Vagina (tissue), 2 donors: ENCODE results near the gene FFAR1. TPM values are rescaled to one million over a fixed set of nuclear protein-coding genes. Genes with fewer than 3 reads are reported as not detected.
A peak's percentile ranks its signal among the peaks of the same experiment; 100 is the strongest.

Experiments
- DNase-seq, 2 donors: peaks; one replicate each; pipeline ENCODE4 v3.0.0-alpha.2; 2017; ENCODE audit errors: extremely low spot score in 2 of 2
- H3K27ac ChIP-seq: fragments of 200-600 bp; sonication (generic); one replicate; pipeline ENCODE4 v1.5.1; 2019
- H3K27me3 ChIP-seq: fragments of 200-600 bp; sonication (generic); one replicate; pipeline ENCODE4 v1.5.1; 2019
- H3K36me3 ChIP-seq, 2 donors: fragments of 200-600 bp; sonication (generic); one replicate each; pipeline ENCODE4 v1.5.1; 2017 to 2019
- H3K4me1 ChIP-seq: fragments of 200-600 bp; sonication (generic); one replicate; pipeline ENCODE4 v1.5.1; 2019
- H3K4me3 ChIP-seq, 2 donors: fragments of 200-600 bp; sonication (generic); 1 replicate in 1 of 2; 2 replicates in 1 of 2; pipeline ENCODE4 v1.5.1; 2016 to 2019
- H3K9me3 ChIP-seq: fragments of 200-600 bp; sonication (generic); one replicate; pipeline ENCODE4 v1.5.1; 2019
- POLR2A ChIP-seq, 2 donors: fragments of 450-650 bp; IDR thresholded peaks; one replicate each; pipeline ENCODE4 v1.6.1; 2017; ENCODE audit warnings: antibody characterized with exemption in 2 of 2, mild to moderate bottlenecking in 2 of 2, moderate library complexity in 2 of 2
- POLR2AphosphoS5 ChIP-seq, 2 donors: sonication (generic); formaldehyde crosslinking; IDR thresholded peaks; one replicate each; pipeline ENCODE4 v1.9.0; 2017; ENCODE audit warnings: antibody characterized with exemption in 2 of 2, mild to moderate bottlenecking in 2 of 2, low read depth in 1 of 2; ENCODE audit not compliant: insufficient read depth in 1 of 2
- intact Hi-C: fragments of 100-400 bp; cut with DNase I; formaldehyde crosslinking; loops from one replicate; pipeline ENCODE4 v1.15.1; 2023
- total RNA-seq: library from RNA; depleted of rRNA; stranded (reverse); fragments of >200 nt; gene quantifications from one replicate; pipeline ENCODE4 v1.2.3, GENCODE V29; 2016
- TF ChIP-seq, protein P1 (sequence below), 3 experiments: fragments of 450-650 bp in 2 of 3; fragments of 200-600 bp in 1 of 3; sonication (generic) in 1 of 3; IDR thresholded peaks; one replicate each; pipeline ENCODE4 v1.5.1; 2017 to 2019; ENCODE audit warnings: antibody characterized with exemption in 3 of 3, mild to moderate bottlenecking in 2 of 3, moderate library complexity in 2 of 3

FFAR1 gene
- total RNA-seq, 1 donor from 2014 or later: not detected

DNA sequence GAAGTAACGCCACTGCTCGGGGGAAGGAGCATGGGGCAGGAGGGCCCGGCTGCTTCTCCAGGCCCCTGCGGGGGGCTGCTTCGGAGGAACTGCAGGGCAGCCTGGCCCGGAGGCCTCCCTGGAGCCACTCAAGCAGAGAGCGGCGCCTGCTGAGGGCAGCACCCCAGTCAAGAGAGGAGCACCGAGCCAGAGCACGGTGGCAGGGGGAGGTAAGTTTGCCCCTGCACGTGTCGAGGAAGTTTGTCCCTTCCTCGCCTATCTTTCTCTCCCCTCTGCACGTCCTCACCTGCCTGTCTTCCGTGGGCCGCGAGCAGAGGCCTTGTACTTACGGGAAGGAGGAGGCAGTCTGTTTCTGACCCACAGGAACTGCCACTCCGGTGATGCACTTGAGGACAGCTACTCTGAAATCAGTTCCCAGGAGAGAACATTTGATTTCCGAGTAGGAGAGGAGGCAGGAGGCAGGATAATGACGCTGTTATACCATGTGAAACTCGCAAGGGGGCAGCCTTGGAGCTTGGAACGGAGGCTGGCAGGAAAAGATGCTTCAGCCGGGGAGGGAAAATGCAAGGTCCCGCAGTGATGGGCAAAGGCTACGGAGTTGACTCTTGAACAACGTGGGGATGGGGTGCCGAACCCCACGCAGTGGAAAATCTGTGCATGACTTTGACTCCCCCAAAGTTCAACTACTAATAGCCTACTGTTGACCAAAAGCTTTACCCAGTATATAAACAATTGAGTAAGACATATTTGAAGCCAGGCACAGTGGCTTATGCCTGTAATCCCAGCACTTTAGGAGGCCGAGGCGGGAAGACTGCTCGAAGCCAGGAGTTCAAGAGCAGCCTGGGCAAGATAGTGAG, 5.0 kb downstream of the FFAR1 start:
- Histone ChIP-seq H3K4me1 (no peaks in the 10 kb centered on the region), H3K27me3 (no peaks in the 10 kb centered on the region), H3K36me3 (no peaks in the 10 kb centered on the region), H3K9me3 (no peaks in the 10 kb centered on the region), H3K4me3 (no peak overlapping the region), H3K27ac (no peak overlapping the region)
- DNase-seq: no peak
- no peak for TF ChIP-seq POLR2AphosphoS5 (IDR thresholded peaks at IDR 0.05; ENCODE audit: insufficient read depth in 1 of 2, low read depth in 1 of 2)
- TF ChIP-seq, protein P1, sequence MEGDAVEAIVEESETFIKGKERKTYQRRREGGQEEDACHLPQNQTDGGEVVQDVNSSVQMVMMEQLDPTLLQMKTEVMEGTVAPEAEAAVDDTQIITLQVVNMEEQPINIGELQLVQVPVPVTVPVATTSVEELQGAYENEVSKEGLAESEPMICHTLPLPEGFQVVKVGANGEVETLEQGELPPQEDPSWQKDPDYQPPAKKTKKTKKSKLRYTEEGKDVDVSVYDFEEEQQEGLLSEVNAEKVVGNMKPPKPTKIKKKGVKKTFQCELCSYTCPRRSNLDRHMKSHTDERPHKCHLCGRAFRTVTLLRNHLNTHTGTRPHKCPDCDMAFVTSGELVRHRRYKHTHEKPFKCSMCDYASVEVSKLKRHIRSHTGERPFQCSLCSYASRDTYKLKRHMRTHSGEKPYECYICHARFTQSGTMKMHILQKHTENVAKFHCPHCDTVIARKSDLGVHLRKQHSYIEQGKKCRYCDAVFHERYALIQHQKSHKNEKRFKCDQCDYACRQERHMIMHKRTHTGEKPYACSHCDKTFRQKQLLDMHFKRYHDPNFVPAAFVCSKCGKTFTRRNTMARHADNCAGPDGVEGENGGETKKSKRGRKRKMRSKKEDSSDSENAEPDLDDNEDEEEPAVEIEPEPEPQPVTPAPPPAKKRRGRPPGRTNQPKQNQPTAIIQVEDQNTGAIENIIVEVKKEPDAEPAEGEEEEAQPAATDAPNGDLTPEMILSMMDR (IDR thresholded peaks at IDR 0.05): peak; percentile 35 to 69 (median 57)
- no peak for TF ChIP-seq POLR2A (IDR thresholded peaks at IDR 0.05)
- intact Hi-C loops: loop anchor here (10.0 kb wide), 1 partner anchor 142 kb away; the partner anchor contains the start of gene KRTDAP

DNA sequence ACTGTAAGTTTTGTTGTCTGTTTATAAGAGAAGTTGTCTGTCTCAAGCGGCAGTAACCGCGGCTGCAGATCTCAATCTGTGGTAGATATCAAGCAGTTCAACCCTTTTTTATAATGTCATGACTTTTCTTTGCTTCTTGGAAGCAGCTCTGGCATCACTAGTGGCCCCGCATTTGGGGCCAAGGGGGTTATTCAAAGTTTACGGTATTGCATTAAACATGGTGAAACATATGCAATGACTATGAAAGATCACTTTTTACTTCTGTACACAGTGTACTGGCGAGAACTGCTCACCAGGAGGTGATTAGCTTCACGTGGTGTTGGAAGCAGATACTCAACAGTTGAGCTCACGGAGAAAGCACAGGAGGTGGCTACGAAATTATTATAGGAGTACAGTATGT, 5.9 kb downstream of the FFAR1 start:
- intact Hi-C loops: loop anchor here (10.0 kb wide), 1 partner anchor 141 kb away; the partner anchor contains the start of gene KRTDAP

DNA sequence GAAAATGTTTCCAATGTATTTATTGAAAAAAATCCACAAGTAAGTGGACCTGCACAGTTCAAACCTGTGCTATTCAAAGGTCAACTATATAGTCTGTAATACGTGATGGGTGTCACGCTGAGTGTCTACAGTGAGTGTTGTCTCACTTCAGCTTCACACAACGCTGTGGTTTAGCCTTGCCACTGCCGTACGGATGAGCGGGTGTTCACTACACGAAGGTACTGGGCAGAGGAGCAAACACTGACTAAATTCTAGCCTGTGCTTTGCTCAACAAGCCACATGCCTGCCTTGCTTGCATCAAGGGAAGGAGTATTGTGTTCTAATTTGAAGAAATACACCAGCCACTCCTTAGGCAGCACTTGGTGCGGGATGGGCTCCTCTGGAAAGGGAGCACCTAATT, 7.2 kb downstream of the FFAR1 start:
- Histone ChIP-seq H3K27me3 (no peaks in the 10 kb centered on the region), H3K36me3 (no peaks in the 10 kb centered on the region), H3K4me3 (no peak overlapping the region), H3K9me3 (no peaks in the 10 kb centered on the region), H3K4me1 (peaks cover 5% of the 10 kb centered on the region), H3K27ac (no peak overlapping the region)
- TF ChIP-seq POLR2AphosphoS5 (IDR thresholded peaks at IDR 0.05; ENCODE audit: insufficient read depth in 1 of 2, low read depth in 1 of 2) (no peak), POLR2A (IDR thresholded peaks at IDR 0.05) (no peak)
- TF ChIP-seq, protein P1 (IDR thresholded peaks at IDR 0.05): no peak
- DNase-seq: no peak
- intact Hi-C loops: loop anchor here (10.0 kb wide), 1 partner anchor 140 kb away; the partner anchor contains the start of gene KRTDAP

More for the DNA sequence above, 5.9 kb downstream of the FFAR1 start:
- no peaks in the 10 kb centered on the region for H3K9me3 ChIP-seq
- no peaks in the 10 kb centered on the region for H3K27me3 ChIP-seq
- no peak overlapping the region for H3K27ac ChIP-seq
- peaks cover 5% of the 10 kb centered on the region for H3K4me1 ChIP-seq
- DNase-seq: no peak
- no peaks in the 10 kb centered on the region for H3K36me3 ChIP-seq
- TF ChIP-seq POLR2A (IDR thresholded peaks at IDR 0.05): no peak
- no peak for TF ChIP-seq POLR2AphosphoS5 (IDR thresholded peaks at IDR 0.05; ENCODE audit: insufficient read depth in 1 of 2, low read depth in 1 of 2)
- TF ChIP-seq, protein P1 (IDR thresholded peaks at IDR 0.05): no peak
- no peak overlapping the region for H3K4me3 ChIP-seq

DNA sequence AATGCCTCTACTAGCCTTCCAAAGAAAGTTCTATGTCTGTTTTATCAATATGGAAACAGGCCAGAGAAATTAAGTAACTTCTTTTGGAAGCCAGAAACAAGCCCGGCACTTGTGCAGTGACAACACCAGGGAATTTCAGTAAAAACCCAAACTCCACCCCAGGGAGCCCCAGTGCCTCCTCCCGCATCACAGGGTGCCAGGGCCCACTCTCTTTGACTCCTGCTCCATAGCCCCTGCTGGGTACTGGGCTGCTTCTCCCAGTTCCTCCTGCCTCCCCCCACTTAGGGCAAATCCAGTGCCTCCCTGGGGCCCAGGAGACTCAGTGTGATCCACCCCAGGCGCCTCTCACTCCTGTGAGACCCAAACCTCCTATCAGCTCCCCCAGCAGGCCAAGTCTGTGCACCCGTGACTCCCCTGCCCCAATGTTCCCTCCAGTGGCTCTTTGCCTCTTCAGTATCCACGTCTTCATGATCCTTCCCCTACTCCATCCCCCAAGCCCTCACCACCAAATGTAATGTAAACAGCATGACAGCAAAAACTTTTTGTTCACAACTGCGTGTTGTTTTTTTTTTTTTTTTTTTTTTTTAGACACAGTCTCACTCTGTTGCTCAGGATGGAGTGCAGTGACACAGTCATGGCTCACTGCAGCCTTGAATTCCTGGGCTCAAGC, 8.2 kb downstream of the FFAR1 start:
- H3K9me3 ChIP-seq: no peaks in the 10 kb centered on the region
- TF ChIP-seq POLR2AphosphoS5 (IDR thresholded peaks at IDR 0.05; ENCODE audit: insufficient read depth in 1 of 2, low read depth in 1 of 2) (no peak), POLR2A (IDR thresholded peaks at IDR 0.05) (no peak)
- TF ChIP-seq, protein P1 (IDR thresholded peaks at IDR 0.05): no peak
- no peaks in the 10 kb centered on the region for H3K36me3 ChIP-seq
- intact Hi-C loops: loop anchor here (10.0 kb wide), 1 partner anchor 139 kb away; the partner anchor contains the start of gene KRTDAP
- no peaks in the 10 kb centered on the region for H3K27me3 ChIP-seq
- no peak overlapping the region for H3K4me3 ChIP-seq
- DNase-seq: no peak
- H3K27ac ChIP-seq: no peak overlapping the region
- peaks cover 5% of the 10 kb centered on the region for H3K4me1 ChIP-seq
